ENCODE data around the gene KCNQ1.
A peak's percentile ranks its signal among the peaks of the same experiment; 100 is the strongest.

The KCNQ1 gene

DNA sequence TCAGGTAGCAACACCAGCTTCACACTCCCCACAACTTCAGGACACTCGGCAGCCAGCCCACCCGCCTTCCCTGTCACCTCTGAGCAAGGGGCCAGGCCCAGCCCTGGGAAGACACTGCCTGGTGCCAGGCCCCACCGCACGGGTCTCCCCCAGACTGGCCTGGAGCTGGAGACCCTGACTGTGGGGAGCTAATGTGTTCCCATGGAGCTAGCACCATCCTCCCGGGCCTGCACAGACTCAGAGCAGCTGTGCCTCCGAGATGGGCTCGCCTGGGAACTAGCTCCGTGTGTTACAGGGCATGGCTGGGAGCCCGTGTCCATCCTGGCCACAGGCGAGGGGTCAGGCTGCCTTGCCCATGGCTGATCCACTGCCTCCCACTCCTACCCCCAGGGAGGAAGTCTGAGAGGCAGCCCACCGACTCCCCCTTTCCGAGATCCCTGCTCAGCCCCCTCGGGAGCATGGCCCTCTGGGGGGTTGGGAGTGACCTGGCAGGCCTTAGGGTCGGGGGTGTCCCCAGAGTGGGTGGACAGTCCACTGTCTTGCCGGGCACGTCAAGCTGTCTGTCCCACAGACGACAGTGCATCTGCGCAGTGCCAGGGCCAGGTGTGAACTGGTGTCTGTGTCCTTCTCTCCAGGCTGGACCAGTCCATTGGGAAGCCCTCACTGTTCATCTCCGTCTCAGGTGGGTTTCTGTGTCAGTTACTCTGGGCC, 331.7 kb downstream of the KCNQ1 start:
- DNase-seq: no peak

DNA sequence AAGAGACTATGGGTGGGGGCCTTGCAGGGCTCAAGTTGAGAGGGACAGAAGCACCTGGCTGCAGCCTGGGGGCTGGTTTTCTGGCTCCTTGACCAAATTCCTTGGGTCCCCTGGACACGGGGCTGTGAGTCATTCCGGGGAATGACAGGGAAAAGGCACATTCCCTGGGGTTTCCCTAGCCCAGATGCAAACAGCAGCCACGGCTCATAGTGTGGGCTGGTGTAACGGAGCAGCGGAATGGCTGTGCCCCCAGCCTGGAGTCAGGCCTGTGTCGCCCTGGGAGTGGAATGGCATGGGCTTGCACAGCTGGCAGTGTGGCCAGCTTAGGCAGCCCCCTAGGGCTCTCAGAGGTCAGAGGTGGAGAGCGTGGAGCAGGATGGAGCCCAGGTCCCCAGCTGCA, 332.6 kb downstream of the KCNQ1 start:
- DNase-seq: no peak

DNA sequence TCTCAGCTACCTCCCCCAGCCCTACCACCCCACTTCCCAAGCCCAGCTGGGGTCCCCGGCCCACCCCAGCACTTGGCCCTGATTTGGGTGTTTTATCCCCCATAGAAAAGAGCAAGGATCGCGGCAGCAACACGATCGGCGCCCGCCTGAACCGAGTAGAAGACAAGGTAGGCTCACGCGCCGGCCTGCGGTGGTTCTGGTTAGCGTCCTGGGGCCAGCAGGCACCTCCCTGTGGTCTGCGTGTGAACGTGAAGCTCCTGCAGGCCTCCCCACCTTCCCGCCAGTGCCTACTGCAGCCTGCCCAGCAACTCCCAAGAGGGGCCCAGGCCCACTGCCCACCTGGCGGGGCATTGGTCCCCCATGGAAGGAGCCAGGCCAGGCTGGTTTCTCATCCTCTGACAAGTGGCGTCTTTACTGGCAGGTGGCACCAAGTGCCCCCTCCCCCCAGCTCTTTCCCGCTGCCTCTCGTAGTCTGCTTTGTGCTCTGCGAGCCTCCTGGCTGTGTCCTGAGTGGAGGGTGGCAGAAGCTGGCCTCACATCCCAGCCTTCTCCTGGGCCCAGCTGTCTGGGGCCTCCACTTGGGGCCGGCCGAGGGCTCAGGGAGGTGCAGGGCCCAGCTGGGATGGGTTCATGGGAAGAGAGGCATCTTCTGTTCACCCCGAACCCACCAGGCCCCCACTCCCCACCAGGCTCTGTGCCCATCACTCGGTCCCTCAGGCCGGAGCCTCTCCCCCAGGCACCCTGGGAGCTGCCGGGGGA, 333.2 kb downstream of the KCNQ1 start:
- DNase-seq: peak; percentile 42

DNA sequence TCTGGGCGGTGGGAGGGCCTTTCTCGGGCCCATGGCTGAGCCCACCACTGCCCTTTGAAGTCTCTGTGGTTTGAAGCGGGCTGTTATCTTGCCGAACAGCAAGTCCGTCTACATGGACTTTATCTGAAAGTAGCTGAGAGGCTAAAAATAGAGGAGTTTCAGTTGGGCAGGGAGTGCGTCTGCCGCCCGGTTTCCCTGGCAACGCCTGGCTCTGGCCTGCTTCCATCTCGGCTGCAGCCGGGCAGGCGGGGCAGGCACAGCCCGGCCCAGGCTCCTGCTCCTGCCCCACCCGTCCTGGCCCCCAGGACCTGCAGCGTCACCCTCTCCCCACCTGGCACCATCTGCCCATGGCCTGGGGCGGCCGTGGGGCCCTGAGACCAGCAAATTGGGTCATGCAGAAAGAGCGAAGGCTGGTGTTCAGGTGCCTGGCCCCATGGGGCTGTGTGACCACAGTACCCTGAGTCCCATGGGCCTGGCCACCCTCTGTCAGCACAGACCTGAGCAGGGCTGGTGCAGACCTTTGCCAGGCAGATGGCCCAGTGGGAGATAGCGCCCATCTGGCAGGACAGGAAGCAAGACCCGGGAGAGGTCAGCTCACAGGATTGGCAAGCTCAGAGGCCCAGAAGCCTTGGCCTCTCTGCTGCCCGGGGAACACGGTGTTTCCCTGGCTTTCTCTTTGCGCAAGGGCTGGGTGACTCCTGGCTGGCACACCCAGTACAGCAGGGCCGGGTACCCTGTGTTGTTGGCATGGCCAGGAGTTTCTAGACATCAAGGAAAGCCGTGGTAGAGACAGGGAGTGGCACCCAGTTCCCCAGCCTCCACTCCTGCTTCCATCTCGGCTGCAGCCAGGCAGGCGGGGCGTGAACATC, 334.1 kb downstream of the KCNQ1 start:
- peak; percentile 75 for DNase-seq

DNA sequence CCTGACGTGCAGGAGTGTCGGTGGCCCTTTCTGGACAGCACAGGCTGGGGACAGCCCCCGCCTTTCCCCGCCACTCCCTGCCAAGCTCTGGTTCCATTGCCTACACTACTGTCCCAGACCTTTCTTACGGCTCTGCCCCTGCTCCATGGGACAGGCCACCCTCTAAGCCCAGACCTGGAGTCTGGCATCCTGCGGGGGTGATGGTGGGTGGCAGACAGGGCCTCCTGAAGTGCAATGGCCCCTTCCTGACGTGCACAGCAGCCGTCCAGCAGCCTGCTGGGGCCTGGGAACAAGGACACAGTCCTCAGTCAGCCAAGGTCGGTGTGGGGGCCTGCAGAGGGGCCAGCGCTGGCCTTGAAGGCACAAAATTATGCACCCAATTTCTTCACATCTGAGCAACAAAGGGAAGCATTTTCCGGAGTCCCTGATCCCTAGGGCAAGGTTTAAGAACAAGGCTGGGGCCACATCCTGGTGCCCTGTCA, 334.7 kb downstream of the KCNQ1 start:
- DNase-seq: no peak

DNA sequence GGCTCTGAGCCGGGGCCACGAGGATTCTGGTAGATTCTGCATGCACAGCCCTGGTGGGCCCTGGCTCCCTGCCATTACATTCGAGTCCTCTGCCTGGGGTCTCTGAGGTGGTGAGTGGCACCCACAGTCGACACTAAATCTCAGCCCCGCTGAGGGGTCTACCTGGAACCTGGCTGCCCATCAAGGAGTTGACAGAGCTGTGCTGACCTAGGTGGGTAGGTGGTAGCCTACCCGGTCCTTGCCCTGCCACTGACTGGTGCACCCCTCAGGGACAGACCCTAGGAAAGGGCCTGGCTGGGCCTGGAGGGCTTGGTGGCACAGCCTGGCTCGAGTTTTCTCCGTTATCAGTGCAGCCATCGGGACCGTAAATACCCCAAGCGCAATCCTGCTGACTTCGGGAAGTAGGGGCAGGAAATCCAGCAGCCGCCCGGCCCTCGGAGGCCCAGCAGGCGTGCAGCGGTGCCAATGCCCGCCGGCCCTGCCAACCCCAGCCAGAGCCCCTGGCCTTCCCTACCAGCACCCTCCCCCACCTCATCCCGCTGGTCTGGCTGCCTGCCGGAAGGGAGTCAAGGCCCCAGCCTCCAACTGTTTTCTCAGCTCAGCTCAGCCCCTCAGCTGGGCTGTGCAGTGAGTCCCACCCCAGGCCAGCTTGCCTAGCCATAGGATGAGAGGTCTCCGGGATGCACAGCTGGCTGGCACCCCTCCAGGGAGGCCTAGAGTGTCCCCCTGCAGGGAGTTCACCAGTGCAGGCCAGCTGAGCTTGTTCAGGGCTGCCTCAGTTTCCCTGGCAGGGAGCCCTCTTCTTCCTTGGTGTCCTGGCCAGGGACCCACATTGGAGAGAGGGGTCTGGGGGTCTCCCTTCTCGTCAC, 335.4 kb downstream of the KCNQ1 start:
- DNase-seq: no peak

DNA sequence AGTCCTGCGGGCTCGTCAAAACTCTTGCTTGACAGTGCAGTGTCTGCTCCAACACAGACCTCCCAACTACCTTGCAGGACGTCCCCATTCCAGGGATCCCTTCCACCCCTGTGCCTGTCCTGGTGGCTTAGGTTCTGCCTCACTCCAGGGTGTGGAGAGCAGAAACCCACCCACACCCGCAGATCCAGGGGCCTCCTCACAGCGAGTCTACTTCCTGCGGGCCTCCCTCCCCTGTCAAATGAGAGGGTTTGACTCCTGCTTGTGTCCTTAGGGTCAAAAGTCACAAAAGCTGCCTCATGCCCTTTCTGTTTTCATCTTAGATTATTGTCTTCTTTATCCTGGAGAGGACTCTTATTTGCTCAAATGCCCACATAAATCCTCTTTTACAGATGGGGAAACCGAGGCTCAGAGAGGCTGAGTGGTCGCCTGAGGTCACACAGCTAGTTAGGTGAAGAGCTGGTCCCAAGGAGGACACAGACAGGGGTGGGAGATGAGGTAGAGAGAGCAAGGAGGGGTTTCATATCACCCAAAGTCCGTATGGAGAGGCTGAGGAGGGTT, 336.1 kb downstream of the KCNQ1 start:
- DNase-seq: no peak

DNA sequence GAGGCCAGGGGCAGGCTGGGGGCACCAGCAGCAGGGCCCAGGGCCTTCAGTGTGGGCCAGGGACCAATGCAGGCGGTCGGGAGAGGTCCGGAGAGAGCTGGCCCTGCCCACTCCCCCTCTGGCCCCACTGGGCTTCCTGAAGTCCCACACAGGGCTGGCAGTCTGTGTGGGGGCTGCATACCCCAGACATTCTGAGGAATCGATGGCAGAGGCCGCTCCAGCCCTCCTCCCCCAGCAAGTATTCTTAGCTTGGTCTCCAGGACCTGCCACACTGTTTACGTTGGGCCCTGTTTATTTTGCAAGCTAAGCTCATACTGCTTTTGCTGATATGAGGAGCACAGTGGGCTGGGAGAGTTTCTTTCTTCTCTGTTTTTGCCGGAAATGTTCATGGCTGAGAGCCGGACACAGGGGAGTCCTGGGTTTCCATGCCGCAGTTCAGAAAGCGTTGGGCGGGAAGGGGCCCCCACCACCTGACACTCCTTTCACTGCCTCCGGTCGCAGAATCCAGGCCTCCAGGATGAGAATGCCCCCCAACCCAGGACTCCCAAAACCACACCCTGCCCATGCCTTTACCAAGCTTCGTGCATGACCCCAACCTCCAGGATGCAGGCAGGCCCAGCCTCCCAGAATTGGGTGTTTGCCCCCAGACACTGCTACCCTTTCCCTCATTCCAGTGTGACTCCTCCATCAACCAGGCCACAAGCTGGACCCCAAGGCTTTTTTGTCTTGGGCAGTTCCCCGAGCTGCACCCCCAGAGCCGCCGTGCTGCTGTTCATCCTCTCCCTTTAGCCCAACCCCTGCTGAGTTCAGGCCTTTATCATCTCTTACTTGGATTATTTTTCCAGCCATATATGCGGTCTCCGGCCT, 336.8 kb downstream of the KCNQ1 start:
- no peak for DNase-seq

DNA sequence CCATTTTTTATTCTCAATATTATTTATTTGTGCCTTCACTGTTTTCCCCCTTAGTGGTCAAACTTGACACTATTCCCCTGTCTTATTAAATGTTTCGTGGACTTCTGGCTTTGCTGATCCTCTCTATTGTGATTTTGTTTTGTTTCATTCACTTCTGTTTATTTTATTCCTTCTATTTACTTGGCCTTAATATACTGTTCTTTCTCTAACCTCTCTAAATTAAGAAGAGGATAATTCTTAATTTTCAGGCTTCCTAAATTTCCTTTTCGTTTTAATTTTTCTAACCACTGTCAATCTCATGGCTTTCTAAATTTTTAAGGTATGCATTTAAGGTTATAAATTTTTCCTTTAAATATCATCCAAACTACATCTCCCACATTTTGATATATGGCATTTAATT, 338.0 kb downstream of the KCNQ1 start:
- no peak for DNase-seq

DNA sequence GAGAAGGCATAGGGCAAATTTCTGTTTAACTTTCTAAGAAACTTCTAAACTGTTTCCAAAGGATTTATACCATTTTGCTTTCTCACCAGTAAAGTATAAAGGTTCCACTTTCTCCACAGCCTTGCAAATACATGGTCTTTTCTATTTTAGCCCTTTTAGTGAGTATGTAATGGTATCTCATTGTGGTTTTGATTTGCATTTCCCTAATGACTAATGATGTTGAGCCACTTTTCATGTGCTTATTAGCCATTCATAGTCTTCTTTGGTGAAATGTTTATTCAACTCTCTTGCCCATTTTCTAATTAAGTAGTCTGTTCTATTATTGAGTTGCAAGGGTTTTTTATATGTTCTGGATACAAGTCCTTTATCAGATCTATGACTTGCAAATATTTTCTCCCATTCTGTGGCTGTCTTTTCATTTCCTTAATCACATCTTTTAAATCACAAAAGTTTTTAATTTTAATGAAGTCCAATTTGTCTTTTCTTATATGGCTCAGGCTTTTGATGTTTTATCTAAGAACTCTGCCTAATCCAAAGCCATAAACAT, 338.8 kb downstream of the KCNQ1 start:
- no peak for DNase-seq

DNA sequence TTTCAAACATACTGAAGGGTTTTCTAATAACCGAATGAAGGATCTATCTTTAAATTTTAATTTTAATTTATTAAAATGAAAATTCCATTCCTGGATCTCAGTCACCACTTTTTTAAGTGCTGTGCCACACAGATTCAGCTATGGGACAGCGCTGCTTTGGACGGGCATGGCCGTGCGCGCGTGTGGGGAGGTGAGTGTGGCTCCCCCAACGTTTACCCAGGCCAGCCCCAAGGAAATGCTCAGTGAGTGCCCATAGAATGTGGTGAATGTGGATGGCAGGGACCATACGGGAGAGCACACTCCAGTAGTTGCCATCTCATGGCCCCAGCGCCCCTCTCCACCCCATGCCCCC, 343.0 kb downstream of the KCNQ1 start:
- no peak for DNase-seq

DNA sequence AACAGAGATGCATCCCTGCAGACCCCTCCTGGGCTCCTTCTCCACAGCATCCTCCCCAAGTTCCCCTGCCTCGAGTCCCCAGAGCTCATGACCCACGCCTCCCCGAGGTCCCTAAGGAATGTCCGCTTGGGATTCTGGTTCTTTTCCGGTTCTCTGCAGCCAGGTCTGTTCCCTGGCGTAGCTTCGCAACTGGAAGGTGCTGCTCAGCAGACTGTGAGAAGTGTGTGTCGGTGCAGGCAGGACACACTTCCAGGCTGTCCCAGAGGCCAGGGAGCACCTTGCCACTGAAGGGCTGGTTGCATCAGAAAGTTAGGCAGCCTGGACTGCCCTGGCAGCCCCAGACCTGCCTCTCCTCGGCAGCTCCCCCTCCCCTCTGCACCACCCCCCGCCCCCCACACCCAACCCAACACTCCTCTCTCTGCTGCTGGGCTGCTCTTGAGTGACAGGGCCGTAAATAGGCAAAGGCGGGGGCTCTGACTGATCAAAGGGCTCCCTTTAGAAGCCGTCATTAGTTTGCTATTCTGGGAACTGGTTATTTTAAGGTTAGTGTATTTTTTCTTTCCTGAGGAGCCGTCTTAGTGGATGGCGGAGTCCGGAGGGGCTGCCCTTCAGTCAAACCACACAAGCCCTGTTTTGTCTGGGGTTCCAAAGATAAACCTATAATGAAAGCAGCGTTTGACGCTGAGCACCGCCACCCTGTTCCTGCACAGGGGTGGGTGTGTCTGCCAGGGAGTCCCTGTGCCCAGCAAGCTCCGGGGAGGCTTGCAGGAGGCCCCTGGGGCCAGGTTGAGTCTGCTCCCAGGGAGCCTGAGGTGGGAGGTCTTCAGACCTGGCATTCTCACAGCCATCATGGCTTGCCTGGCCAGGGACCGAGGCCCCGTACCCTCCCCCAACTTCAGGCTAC, 343.6 kb downstream of the KCNQ1 start:
- no peak for DNase-seq

DNA sequence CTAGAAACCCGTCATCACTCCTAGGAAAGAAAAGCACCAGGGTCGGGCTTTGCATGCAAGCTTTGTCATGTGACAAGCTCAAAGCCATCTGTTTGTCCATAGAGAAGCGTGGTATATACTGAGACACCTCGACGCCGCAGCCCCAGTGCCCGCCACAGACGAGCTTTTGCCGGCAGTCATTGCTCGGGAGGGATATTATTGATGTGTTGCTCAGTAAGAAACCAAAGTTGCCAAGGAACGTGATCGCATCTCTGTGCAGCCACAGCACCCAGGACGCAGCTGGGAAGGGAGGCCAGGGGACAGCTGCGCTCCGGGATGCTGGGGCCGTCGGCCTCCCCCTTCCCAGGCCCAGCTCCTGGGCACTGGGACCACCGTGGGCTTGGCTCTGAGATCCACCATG, 344.5 kb downstream of the KCNQ1 start:
- DNase-seq: no peak

DNA sequence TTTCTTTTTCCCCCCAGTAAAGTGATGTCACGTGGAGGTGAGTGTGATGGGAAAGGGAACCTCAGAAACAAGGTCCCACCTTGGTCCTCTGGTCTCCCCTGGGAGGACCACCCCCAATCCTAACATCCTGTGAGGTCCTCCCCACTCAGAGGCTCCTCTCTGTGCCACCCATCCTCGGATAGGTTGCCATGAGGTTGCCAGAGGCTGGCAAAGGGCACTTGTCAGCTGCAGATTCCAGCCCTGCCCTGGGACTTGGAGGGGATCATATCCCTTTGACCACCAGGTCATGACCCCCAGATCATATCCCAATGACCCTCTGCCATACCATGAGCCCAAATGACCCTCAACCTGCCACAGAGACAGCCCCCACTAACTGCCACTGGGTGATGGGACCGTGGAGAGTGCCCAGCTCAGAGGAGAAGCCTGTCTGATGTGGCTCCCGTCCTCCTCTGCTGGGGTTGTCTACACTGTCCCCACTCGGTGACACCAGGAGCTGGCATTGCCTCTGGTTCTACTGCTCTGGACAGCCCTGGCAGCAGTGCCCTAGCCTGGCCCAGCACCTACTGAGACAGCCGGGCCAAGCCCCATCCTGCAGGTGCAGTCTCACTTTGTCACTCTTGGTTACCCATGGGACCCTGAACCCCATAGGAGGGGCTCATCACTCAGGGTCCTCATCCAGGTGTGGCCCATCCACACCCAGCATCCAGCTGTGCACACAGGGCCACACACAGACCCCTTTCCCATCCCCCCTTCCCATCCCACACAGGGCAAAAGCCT, 345.2 kb downstream of the KCNQ1 start:
- no peak for DNase-seq

DNA sequence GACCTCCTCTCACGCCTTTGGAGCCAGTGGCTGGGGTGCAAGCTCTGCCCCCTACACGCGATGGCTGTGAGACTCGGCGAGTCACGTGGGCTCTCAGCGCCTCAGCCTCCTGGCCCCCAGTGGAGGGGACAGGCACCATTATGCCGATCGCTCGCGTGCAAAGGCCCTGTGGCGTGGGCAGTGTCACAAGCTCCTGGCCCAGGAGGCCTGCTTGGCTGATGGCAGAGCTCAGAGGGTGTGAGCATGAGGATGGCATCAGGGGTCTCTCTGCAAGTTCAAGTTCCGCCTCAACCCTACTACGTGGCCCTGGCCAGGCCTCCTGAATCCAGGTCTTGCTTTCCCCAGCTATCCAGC, 345.7 kb downstream of the KCNQ1 start:
- no peak for DNase-seq

DNA sequence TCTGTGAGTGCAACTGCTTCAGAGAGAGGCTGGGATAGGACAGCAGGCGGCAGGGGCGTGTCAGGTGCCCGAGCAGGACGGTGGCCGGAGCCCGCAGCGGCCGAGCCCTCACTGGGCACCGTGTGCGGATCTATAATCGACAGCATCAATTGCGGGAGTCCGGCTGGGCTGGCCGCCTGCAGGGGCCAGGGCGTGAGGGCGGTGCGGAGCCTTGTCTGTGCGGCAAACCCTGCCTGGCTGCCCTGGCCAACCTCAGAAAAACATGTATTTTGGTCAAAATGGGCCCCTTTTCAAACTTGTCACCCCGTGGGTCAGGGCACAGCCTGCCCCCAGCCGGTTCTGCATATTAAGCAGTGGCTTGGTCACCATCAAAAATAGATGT, 346.3 kb downstream of the KCNQ1 start:
- DNase-seq: no peak

DNA sequence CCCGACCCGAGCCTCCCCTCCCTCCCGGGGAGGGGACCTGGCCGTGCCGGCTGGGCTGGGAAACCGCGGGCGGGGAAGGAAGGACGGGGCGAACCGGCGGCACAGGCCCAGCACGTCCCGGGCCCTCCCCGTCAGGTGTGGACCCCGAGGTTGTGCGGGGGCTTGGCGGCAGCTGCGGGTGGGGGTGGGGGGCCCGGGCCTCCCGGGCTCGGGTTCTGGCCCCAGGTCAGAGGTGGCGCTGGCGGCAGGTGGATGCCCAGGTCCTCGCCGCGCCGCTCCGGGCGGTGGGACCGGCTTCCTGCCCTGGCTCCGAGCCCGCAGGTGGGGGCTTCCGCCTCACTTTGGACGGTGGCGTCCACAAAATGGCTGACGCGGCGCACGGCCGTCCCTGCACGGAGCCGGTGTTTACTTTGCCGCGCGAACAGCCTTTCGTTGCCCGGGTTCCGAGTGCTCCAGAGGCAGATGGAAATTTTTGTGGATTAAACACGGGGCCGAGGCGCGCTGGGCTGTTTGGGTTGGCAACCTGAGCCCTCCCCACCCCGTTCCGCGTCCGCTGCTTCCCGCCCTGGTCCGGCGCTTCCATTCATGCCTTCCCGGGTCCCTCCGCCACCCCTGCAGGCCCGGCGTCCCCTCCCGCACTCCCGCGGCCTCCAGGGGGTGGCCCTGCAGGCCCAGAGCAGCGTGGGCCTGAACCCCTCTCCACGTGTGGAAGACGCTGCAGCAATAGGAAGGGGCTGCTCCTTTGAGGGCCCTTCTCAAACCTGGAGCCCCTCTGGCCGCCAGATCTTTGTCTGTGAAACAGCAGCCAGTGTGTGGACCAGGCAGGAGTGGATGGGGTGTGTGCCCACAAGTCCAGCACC, 346.9 kb downstream of the KCNQ1 start:
- peak; percentile 21 for DNase-seq

All from DMS153 (cell line).